Activated T-cell treated with anti-CD3 and anti-CD28 coated beads for 1 hour (primary cell): ENCODE data around the gene FBXW12.
"Not testable (repeated sequence)": the region's sequence is repeated elsewhere in the genome, so short reads cannot be mapped to it uniquely, and the experiment has no call there.

Source experiments
- DNase-seq: peaks from one replicate; pipeline ENCODE4 v3.0.0-alpha.2; 2020; ENCODE audit warnings: low read depth

Gene FBXW12

DNA sequence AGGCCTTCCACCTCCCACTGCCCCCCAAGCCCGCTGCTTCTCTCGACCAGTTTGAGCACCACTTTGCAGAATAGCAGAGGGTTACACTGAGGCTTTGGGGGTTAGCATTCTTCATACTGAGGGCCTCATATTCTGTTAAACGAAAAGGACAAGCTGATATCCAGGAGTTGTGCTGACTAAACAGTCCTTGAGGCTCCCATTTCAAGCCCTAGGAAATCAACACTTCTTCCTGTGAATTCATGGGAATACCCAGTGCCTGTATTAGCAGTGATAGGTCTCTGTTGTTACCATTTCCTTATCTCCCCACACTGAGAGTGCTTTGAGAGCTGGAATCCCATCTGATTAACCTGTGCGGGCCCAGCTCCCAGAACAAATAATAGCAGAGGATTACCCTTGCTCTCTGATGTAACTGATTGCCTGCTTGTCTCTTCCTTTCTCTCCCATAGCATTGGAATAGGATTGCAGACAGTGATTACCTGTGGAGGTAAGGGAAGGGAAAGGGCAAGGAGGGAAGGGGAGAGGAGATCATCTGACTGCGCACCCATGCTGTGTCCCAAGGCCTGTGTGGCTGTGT is 930 bp downstream of the FBXW12 start:
- no peak for DNase-seq

DNA sequence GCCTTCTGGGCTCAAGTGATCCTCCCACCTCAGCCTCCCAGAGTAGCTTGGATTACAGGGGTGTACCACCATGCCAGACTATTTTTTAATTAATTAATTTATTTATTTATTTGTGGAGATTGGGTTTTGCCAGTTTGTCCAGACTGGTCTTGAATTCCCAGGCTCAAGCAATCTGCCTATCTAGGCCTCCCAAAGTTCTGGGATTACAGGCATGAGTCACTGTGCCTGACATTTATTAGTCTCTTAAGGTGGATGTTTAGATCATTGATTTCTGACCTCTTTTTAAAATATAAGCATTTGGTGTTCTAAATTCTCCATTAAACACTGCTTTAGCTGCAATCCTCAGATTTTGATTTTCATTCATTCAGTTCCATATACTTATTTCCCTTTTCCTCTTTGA is 15.6 kb downstream of the FBXW12 start:
- DNase-seq, result no peak

DNA sequence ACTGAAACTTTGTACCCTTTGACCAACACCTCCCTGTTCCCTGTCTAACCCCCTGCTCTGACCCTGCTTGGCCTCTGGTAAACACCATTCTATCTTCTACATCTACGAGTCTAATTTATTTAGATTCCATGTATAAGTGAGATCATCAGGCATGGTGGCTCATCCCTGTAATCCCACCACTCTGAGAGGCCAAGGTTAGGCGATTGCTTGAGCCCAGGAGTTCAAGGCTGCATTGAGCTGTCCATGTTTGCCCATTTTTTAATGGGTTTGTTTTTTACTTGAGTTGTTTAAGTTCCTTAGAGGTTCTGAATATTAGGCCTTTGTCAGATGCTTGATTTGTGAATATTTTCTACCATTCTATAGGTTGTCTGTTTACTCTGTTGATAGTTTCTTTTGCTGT is 16.9 kb downstream of the FBXW12 start:
- DNase-seq, result no peak

DNA sequence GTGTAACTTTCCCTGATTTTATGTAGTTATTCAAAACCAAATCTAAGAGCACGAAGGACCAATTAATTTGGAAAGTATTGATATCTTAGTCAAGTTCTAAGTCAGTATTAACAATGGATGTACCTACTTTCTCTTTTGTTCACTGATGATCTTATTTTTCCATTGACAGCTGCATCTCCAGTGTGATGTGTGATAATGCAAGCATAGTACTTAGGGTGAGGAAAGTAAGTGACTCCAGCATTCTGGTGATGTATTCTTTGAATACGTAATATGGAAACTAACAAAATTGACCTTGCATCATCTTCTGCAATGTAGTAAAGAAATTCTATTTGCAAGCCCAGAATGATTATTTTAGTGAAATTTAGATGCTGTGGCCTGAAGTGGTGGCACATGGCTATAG is 22.4 kb downstream of the FBXW12 start:
- DNase-seq, result no peak

DNA sequence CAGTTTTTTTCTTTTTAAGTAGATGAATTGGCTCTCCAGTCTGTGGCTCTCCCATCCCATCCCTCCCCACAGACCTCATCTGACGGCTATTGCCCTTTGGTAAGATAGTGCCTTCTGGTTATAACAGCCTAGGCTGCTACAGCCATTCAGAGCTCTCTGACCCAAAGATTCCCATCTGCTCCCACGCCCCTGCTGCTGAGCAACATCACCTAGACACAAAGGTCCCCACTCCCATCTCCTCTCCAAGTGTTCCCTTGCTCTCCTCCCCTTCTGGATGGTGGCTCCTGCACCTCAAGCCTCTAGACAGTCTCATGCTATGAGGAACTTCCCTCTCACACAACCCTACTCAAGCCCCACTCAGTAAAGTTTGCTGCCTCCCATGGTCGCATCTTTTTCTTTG is 23.7 kb downstream of the FBXW12 start:
- DNase-seq, result no peak

DNA sequence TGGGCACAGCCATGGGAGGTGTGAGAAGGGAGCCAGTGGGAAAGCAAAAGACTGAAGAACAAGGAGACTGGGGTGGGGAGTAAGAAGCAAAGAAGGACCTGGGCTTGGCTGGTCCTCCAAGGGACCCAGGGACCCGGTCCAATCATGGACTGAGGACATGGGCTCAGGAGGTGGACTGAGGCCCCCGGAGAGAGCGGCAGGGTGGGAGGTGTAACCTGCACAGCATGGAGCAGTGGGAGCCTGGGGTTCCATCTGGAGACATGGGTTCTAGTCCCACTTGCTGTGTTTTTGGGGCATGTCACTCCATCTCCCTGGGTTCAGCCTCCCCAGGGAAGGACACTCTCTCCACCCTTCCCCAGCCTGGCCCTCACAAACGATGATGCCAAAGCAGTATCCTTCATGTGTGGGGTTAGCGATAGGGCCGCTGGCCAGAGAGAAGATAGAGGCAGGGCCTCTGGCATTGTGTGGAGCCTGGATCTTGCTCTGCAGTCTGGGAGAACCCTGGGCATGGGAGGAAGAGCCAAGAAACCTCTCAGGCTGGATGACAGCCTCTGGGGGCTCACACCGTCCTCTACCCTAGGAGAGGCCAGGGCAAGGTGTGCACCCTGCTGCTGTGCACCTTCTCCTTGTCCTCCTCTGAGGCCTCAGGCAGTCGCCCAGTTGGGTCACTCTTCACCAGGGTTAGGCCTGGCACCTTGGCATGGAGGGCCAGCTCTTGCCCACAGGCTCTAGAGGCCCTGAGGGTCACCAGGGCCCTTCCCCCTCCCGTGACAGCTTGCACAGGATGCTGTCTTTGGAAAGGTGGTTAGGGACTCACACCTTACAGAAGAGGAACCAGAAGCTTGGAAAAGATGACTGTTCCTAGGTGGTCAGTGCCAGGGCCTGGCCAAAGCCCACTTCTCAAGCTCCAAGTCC is 26.0 kb downstream of the FBXW12 start:
- no peak for DNase-seq

DNA sequence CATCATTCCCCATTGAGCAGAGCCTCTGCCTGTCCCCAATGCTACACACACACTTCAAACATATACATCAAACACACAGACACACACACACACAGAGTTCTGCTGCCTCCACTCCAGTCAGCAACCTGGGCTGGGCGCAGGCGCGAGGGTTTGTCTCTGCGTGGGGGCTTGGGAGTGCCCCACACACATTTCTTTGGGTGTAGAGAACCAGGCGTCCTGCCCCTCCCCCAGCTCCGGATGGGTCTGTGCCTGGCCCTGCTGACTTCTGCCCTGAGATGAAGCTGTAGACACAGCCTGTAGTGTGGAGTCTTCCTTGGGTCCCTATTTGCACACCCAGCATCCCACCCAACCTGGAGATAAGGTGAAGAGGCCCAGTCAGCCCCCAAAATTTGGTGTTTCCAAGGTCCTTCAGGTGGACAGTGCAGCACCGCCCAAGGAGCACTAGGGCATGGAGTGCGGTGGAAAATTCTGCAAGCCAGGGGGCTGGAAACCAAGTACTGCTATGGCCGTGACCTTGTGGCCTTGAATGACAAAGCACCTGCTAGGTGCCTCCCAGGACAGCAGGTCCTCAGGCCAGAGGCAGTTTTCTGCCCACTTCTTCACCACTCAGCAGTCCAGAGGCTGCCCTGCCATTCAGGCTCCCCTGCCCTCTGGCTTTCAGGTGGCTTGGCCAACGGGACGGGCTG is 26.8 kb downstream of the FBXW12 start:
- DNase-seq, result no peak

DNA sequence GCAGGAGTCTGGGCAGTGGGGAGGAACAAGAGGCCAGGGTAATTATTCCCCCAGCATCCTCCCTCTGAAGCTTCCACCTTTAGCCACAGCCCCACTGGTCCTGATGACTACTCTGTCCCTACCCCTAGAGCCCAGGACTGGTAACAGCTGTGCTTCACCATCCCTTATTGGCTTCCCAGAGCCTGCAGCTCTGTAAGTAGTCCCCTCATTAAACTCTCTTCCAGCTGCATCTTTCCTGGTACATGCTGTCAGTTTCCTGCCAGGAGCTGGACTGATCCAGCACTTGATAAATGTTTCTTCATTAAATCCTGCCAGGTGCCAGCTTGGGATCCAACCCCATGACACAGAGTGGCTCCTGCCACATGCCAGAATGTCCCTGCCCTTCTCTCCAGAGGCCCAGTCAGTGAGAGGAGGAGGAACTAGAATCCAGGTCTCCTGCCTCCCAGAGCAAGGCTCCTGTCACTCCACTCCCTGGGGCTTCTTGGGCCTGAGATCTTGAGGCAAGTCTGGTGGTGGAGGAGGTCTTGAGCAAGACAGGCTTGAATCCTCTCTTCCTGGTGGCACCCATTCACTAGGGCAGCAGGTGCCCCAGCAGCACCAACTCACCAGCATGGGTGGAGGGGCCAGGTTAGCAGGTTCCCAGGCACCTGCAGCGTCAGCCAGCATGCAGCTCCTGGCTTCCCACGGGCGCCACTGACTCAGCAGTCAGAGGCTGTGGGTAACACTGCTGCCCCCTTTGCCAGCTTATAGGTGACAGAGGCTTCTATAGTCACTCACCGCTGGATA is 27.6 kb downstream of the FBXW12 start:
- DNase-seq, result no peak

DNA sequence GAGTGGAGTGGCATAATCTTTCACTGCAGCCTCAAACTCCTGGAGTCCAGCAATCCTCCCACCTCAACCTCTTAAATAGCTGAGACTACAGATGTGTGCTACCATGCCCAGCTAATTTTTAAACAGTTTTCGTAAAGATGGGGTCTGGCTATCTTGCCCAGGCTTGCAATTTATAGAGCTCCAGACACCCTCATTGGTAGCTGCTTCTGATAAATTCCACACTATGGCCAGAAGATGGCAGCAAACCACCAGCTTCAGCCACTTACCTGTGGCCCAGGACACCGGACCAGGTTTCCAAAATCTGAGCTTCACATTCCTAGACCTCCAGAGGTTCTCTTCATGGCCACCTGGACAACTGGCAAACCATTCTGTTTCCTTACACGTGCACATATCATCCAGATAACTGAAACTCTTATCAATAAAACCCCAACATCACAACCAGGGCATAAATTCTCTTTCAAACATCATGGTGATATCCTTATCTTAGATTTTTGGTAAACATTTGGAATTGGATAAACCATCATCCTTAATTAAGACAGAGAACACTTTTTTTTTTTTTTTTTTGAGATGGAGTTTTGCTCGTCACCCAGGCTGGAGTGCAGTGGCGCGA is 28.9 kb downstream of the FBXW12 start:
- DNase-seq, result peak; percentile 48

DNA sequence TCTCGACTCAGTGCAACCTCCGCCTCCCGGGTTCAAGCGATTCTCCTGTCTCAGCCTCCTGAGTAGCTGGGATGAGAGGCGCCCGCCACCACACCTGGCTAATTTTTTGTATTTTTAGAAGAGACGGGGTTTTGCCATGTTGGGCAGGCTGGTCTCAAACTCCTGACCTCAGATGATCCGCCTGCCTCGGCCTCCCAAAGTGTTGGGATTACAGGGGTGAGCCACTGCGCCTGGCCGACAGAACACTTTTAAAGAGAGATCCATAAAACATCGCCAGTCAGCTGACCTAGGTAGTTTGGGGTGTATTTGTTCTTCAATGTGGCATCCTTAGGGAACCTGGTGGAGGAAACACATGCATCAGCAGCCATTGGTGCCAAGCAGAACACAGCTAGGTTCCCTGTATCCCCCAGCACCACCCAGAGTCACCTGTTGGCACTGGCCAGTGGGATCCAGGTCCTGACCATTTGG is 29.4 kb downstream of the FBXW12 start:
- not testable (repeated sequence) for DNase-seq

DNA sequence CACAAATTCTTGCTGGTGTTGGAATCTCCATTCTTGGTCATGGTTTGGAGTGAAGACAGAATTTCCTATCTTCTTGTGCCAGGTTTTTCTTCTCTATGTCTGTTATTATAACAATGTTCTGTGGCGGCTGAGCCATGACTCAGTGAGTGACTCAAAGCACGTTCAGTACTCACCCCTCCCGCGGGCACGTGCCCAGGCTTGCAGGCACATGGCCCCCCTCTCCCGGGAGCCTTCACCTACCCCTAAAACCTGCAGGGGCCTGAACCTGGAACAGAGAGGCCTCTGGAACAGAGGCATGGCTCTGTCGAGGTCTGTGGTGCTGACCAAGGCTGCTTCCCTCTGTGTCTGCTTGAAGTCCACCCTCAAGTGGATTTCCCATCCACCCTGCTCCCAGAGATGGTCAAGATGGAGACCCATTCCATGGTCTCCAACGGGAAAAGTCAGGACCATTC is 30.3 kb downstream of the FBXW12 start:
- no peak for DNase-seq

DNA sequence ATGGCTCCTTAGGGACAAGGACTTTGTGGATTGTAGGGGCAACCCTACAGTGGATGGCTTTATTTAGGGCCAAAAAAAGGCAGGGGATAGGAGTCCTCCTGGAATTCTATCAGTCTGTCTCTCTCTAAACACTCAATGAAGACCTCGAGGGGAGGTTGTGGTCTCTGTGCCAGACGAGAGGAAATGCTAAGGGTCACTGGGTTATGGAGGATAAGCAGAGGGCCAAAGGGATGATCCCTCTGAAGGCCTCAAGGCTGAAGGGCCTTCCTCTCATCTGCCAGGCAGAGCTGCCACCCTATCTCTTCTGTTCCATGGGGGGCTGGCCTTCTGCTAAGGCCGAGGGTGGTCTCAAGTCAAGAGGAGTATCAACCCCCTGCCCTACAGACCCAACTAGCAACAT is 30.9 kb downstream of the FBXW12 start:
- no peak for DNase-seq

DNA sequence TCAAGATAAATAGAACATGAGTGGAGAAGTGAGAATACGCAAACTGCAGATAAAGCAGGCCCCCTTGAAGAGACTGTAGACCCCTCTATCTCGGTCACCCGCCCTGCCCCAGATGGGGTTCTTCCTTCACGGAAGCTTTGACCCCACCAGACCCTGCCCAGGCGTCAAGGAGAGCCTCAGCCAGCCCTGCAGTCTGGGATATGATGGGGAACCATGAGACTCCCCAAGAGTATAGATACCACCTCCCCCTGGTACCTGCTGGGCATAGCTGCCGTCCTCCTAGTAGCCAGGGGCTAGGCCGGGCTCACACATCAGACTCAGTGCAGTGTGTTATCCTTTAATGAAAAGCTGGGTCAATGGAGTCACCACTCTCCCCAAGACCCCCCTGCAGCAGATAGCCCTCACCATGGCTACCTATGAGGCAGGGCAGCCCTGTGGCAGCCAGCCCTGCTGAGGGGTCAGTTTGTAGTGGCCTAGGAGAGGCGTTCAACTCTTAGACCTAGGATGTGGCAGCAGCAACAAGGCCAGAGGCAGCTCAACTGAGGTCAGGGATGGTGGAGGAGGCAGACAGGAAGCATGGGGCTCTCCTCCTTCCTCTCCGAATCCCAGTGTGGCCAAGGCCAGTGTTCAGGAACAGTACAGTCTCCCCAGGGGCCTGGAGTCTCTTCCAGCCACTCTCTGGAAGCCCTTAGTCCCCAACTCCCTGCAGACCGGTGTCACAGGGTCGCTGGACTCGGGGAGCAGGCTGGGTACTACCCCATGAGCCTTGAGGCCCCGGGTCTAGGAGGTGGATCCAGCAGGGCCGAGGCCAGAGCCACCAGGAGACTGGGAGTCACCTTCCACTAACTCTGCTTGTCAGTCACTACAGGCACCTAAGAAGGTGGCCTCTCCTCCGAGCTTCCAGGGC is 31.8 kb downstream of the FBXW12 start:
- no peak for DNase-seq

DNA sequence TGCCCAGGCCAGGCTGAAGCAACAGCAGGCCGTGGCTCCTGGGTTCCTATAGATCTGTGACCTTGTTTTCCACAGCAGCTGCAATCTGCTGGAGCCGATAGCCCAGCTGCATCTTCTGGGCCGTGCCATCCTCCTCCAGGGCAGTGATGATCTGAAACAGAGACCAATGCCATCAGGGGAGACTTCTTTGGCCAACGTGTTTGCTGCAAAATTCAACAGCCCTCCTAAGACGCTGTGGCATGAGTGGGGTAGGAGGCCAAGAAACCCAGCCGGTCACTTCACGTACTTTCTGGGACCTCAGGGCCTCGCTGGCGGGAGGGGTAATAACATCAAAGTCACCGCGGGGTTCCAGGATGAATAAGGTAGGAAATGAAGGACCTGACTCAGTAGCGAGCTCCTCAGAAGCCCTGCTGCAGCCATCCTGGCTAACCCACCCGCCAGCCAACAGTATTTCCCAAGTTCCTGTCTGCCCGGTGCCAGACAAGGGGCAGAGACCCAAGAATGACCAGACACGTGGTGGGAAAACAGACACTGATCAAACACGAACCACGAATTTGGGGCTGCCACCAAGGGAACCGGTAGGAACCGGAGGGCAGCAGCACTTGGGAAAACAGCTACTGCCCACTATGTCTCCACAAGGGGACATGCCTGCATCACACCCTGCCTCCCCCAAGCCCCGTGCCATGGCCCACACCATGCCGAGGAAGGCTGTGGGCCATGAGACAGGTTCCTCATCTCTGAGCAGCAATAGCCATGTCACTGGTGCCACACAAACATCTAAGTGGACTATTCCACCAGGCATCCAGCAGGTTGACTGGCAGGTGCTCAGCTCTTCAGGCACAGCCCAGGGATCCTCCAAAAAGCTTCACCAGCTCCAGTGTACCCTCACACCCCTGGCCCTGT is 32.7 kb downstream of the FBXW12 start:
- DNase-seq, result no peak

DNA sequence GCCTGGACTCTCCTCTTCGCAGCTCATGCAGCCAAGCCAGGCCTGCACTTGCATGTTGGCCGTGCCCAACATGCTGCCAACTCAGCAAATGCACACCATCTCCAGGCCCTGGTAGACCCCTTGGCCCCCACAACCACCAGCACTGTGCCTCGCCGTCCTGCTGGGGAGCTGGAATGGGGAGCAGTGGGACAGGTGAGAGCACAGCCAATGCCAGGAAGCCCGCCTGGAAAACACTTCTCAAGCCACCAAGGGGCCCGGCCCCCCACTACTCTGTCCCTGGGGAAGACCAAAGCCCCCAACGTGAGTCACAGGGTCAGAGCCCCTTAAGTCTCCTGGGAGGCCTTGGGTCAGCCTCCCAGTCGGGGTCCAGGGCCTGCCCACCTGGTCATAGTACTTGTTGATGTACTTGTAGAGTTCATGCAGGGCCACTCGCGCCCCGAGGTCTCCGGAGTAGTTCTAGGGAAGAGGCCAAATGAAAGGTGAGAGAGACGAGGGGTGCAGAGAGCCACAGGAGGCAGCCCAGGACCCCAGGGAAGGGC is 33.4 kb downstream of the FBXW12 start:
- no peak for DNase-seq

DNA sequence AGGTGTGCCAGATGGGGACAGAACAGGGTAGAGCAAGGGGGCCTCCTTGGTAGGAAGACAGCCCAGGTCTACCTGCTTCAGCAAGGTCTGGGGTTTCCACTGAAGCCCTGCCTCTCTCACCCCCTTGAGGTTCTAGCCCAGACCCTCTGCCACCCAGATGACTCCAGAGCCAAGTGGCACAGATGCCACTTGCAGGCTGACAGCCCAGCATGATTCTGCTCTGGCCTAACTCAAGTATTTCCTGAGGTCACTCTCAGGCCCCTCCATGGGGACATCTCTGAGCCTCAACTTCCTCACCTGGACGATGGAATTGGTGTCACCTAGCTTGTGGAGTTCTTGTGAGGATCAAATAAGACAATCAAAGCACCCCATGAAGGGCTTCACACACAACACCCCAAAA is 34.0 kb downstream of the FBXW12 start:
- DNase-seq, result no peak

DNA sequence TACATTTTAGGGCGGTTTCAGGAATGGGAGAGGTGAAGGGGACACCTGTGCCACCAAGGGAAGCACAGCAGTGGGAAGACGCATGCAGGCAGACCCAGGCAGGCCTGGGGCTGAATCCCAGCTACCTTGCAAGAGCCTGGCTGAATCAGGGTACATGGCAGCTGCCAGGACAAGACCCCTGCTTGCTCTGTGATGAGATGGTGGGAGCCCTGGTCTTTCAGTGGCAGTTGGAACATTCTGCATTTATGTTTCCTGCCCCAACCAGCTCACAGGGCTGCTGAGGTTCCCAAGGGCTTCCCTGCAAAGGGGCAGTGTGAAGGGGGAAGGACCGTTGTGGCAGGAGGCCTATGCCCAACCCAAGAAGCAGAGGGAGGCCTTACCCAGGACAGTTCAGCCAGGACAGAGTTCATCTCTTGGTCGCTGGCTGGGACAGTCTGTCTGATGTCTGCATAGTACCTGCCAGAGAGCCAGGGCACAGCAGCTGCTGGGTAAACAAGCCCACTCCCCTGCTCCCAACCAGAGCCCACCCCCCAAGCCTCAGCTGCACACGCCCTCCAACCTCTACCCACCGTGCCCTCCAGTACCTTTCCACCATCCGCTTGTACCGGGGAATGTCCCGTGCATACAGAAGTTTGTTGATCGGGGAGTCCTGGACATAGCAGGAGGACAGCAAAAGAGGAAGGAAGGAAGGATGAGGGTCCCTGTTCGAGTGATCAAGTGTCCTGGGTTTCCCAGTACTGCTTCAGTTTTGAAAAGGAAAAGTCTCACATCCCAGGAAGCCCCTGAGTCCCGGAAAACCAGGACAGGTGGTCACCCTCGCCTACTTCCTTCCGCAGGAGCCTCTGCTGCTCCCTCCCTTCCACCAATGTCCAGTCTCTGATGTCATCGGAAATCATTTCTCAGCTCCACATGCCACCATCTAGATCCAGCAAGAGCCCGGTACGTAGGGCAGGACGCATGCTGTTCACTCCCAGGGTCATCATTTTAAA is 34.7 kb downstream of the FBXW12 start:
- no peak for DNase-seq

DNA sequence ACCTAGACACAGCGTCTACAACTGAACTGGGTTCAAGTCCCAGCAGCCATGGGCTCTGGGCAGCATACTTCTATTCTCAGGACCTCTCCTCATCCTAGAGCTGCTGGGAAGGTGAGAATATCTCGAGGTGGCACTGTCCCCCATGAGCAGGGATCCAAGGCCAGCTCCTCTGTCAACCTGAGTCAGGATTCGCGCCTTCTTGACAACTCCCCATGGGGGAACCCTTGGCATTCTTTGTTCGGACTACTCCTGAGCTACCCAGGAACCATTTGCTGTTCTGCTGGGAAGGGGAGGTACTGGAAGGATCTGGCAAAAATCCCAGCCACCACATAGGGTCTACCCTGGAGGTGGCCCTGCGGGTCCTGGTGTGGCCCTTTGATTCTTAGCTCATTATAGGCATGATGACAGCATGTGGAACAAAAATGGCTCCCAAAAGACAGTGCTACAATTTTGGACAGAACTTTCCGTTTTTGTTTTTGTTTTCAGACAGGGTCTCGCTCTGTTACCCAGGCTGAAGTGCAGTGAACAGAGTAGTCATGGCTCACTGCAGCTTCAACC is 35.6 kb downstream of the FBXW12 start:
- no peak for DNase-seq
